Motor neuron (in vitro differentiated cells): ENCODE measurements around the gene SNRNP70. TPM values are rescaled to one million over a fixed set of nuclear protein-coding genes. Genes with fewer than 3 reads are reported as not detected.
A peak's percentile ranks its signal among the peaks of the same experiment; 100 is the strongest.
"Not testable (repeated sequence)": the region's sequence is repeated elsewhere in the genome, so short reads cannot be mapped to it uniquely, and the experiment has no call there.

ENCODE experiments used
- ATAC-seq, 8 experiments: fragments of 200-7000 bp; cut with Tn5 transposase; replicated peaks in 6 of 8; 2 replicates each; pipeline ENCODE4 v1.8.0; 2021; ENCODE audit warnings: mild to moderate bottlenecking in 8 of 8, moderate library complexity in 8 of 8
- H3K27ac ChIP-seq, 2 donors: fragments of 250-450 bp; sonication (Bioruptor Pico); 2 replicates each; pipeline ENCODE4 v1.9.0; 2021; ENCODE audit warnings: antibody characterized with exemption in 2 of 2, mild to moderate bottlenecking in 2 of 2, moderate library complexity in 1 of 2
- H3K4me1 ChIP-seq, 2 donors: fragments of 250-450 bp; sonication (Bioruptor Pico); replicated peaks in 1 of 2; 2 replicates each; pipeline ENCODE4 v1.6.1; 2021; ENCODE audit warnings: antibody characterized with exemption in 2 of 2, mild to moderate bottlenecking in 2 of 2, moderate library complexity in 1 of 2
- H3K4me3 ChIP-seq, 5 donors: fragments of 250-450 bp; sonication (Bioruptor Pico); 2 replicates each; pipeline ENCODE4 v1.9.0; 2021; ENCODE audit warnings: antibody characterized with exemption in 5 of 5, mild to moderate bottlenecking in 5 of 5, moderate library complexity in 4 of 5
- WGBS, 10 experiments: fragments of 450-650 bp; shearing (Covaris generic); methylation state at CpG; one replicate each; pipeline ENCODE4 v1.0.0; 2022; 5-methylcytosine and 5-hydroxymethylcytosine counted together
- in situ Hi-C, 9 experiments: fragments of 400-800 bp; cut with MboI; loops; one replicate each; pipeline ENCODE4 v1.15.0; 2021; ENCODE audit warnings: low sequenced_read_pairs in 9 of 9, low pct_unique_long_range_greater_than_20kb in 2 of 9; ENCODE audit not compliant: unreplicated experiment in 9 of 9
- total RNA-seq, 8 experiments: library from RNA; unstranded; fragments of 300-600 nt; gene quantifications; 2 replicates each; pipeline versions ENCODE4 v1.2.3 to v1.2.4, GENCODE V29; 2022

The SNRNP70 gene
- total RNA-seq, 8 experiments from 2014 or later = 101 to 312 (median 157) TPM

DNA sequence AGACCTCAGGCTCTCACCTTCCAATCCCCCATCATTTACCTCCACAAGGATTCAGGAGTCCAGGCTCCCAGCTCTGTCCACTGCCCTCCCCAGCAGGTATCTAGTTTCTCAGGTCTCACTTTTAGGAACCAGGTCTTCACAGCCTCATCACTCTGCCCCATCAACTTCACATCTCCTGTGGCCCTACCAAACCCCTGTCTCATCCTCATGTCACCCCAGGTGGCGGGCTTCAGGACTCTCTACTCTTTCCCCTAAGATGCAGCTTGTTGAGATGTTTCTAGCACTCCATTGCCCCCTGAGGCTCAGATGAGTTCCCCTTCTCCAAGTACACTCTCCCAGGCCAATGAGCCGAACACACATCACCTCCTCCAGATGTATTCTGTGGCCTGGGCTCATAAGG, 35.6 kb downstream of the SNRNP70 start:
- Histone ChIP-seq H3K4me1 (peaks cover 6 to 14% of the 10 kb centered on the region in 2 donors), H3K27ac (no peak overlapping the region), H3K4me3 (peak overlapping the region in 3 of 5 donors; percentile 42 to 72 (median 54))
- in situ Hi-C loops = no loop called here
- no peak for ATAC-seq
- 62 to 100% (median 92%) methylated on average over 1 to 2 of the region's 2 CpGs; no CpG with 5 or more reads in 4 of the 10 experiments for WGBS, 10 experiments

DNA sequence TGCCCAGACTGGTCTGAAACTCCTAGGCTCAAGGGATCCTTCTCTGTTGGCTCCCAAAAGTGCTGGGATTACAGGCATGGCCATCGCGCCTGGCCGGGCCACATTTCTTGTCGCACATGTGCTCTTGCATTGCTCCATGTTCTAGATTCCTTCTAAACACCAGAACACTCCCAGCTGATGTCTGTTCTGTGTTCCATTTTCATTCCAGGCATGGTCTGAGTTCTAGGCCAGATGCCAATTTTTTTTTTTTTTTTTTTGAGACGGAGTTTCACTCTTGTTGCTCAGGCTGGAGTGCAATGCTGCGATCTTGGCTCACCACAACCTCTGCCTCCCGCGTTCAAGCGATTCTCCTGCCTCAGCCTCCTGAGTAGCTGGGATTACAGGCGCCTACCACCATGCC, 36.6 kb downstream of the SNRNP70 start:
- H3K27ac ChIP-seq, in situ Hi-C loops, H3K4me3 ChIP-seq, ATAC-seq: not testable (repeated sequence)
- WGBS, 10 experiments = 0 to 95% (median 58%) methylated on average over 1 to 10 of the region's 10 CpGs; no CpG with 5 or more reads in 2 of the 10 experiments
- H3K4me1 ChIP-seq = peaks cover 6 to 14% of the 10 kb centered on the region in 2 donors

DNA sequence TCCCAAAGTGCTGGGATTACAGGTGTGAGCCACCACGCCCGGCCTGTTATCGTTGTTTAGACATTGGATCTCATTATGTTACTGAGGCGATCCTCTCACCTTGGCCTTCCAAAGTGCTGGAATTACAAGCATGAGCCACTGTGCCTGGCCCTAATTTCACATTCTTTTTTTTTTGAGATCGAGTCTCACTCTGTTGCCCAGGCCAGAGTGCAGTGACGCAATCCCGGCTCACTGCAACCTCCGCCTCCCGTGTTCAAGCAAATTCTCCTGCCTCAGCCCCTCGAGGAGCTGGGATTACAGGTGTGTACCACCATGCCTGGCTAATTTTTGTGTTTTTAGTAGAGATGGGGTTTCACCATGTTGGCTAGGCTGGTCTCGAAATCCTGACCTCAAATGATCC, 38.0 kb downstream of the SNRNP70 start:
- H3K4me1 ChIP-seq = peaks cover 7 to 11% of the 10 kb centered on the region in 2 donors
- ATAC-seq, H3K4me3 ChIP-seq, in situ Hi-C loops, H3K27ac ChIP-seq: not testable (repeated sequence)
- WGBS, 10 experiments = 40 to 100% (median 86%) methylated on average over 1 to 7 of the region's 11 CpGs; no CpG with 5 or more reads in 2 of the 10 experiments

DNA sequence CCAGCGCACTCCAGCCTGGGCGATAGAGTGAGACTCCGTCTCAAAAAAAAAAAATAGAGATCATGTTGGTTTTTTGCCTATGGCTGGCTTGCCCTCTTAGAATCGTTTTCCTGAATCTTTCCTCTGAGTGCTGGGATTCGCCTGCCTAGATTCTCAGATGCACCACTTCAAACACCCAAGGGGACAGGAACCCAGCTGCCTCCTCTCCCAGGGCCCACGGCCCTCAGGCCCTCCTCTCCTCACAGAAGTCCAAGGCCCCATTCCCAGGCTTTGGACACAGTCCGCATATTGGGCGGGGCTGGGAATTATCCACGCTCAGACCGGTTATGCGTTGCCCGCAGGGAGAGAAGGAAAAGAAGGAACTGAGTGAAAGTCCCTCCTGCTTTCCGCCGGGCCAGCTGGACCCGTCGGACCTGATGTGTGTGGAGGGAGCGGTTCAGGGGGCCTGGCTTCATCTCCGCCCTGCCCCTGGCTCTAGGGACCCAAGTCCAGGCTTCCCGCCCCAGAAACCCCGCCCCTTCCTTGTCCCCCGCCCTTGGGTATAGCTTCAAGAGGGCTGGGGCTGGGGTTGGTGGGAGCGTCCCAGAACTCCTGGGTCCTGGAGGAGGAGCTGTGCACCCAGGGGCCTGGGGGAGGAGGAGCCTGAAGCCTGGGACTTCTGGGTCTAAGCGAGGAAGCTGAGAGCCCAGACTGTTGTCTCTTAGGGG, 39.9 kb downstream of the SNRNP70 start:
- WGBS, 10 experiments = 0 to 100% (median 53%) methylated on average over 2 to 4 of the region's 23 CpGs; no CpG with 5 or more reads in 3 of the 10 experiments
- no peak overlapping the region for H3K4me3 ChIP-seq
- peaks cover 5 to 16% of the 10 kb centered on the region in 2 donors for H3K4me1 ChIP-seq
- no peak overlapping the region for H3K27ac ChIP-seq
- in situ Hi-C loops = no loop called here
- ATAC-seq = peak in 4 of 8 experiments; percentile 4 to 56 (median 8)

DNA sequence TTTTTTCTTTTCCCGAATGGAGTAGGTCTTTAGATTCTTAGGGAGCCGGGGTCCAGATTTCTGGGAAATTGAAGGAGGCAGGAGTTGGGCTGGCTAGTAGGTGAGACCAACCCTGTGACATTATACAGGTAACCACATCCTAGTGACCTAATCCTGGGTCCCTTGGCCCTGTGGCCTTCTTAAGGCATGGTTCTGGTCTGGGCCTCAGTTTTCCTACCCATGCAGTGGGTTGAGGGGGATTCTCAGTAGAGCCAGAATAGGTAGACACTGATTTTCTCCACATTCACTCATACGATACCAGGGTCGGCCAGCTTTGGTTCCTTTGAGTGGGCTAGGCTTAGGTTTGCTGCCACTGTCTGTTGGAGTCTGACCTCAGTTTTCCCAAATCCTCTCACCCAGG, 41.3 kb downstream of the SNRNP70 start:
- peaks cover 5 to 16% of the 10 kb centered on the region in 2 donors for H3K4me1 ChIP-seq
- H3K27ac ChIP-seq = no peak overlapping the region
- WGBS, 10 experiments = 0 to 100% (median 83%) methylated on average over 1 to 3 of the region's 4 CpGs; no CpG with 5 or more reads in 3 of the 10 experiments
- no peak overlapping the region for H3K4me3 ChIP-seq
- no peak for ATAC-seq
- in situ Hi-C loops = no loop called here

DNA sequence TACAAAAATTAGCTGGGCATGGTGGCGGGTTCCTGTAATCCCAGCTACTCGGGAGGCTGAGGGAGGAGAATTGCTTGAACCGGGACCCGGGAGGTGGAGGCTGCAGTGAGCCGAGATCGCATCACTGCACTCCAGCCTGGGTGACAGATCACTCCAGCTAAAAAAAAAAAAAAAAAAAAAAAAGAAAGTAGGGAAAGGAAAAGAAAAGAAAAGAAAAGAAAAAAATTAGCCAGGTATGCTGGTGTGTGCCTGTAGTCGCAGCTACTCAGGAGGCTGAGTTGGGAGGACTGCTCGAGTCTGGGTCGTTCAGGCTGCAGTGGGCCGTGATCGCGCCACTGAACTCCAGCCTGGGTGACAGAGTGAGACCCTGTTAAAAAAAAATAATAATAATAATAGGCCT, 42.0 kb downstream of the SNRNP70 start:
- H3K4me3 ChIP-seq, in situ Hi-C loops, ATAC-seq: not testable (repeated sequence)
- WGBS, 10 experiments = 73 to 100% (median 92%) methylated on average over 3 to 12 of the region's 12 CpGs; no CpG with 5 or more reads in 1 of the 10 experiments
- Histone ChIP-seq H3K27ac (peak overlapping the region; percentile 77 to 84), H3K4me1 (peaks cover 5 to 16% of the 10 kb centered on the region in 2 donors)

DNA sequence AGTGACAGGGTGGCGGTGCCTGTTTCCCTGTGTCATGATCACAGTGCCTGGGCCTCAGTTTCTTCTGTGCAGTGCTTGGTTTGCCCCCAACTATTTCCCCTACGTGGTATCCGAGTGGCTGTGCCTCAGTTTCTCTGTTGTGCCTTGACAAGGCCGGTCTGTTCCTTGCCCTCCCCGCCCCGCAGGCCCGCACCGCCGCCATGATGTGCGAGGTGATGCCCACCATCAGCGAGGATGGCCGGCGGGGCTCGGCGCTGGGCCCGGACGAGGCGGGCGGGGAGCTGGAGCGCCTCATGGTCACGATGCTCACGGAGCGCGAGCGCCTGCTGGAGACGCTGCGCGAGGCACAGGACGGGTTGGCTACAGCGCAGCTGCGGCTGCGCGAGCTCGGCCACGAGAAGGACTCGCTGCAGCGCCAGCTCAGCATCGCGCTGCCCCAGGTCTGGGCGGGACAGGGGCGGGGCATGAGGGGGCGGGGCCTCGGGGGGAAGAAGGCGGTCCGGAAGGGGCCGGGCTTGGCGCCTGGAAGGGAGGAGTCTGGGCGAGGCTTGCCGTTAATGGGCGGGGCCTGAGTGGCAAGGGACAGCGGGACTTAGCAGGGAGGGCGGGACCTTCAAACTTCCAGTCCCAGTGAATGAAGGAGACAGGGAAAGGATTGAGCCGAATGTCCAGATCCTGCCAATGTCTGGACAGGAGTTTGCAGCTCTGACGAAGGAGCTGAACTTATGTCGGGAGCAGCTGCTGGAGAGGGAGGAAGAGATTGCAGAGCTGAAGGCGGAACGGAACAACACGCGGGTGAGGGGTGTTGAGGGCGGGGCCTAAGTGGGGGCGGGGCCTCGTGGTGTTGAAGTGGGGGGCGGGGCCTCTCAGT, 42.7 kb downstream of the SNRNP70 start:
- WGBS, 10 experiments = 0 to 100% (median 68%) methylated on average over 1 to 4 of the region's 63 CpGs; no CpG with 5 or more reads in 5 of the 10 experiments
- Histone ChIP-seq H3K27ac (peak overlapping the region; percentile 77 to 84), H3K4me3 (peak overlapping the region; percentile 18 to 36 (median 28)), H3K4me1 (peaks cover 5 to 16% of the 10 kb centered on the region in 2 donors)
- ATAC-seq = peak; percentile 90 to 98 (median 94)
- in situ Hi-C loops = no loop called here

DNA sequence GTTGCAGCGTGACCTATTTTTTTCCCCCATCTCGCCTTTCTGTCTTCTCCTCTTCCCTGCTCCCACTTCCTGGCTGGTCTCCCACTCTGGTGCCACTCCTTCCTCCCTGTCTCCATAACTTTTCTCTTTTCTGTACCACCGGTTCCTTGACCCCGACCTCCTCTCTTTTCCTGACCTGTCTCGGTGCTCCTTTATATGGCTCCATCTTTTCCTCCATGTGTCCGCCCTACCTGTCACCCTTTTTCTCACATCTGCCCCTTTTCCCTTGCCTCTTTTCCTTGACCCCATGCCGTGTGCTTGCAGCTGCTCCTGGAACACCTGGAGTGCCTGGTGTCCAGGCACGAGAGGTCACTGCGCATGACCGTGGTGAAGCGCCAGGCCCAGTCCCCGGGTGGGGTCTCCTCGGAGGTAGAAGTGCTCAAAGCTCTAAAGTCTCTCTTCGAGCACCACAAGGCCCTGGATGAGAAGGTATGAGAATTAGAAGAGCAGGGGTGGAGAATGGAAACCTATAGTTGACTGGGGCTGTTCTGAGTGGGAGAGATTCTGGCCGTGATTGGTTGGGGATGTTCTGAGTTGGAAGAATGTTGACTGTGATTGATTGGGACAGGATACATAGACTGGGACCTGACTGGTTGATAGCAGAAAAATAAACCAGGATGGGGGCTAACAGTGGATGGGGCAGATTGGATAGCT, 43.4 kb downstream of the SNRNP70 start:
- peak in 4 of 8 experiments; percentile 4 to 32 (median 11) for ATAC-seq
- Histone ChIP-seq H3K27ac (peak overlapping the region; percentile 72 to 83), H3K4me3 (peak overlapping the region; percentile 11 to 36 (median 28)), H3K4me1 (peaks cover 5 to 16% of the 10 kb centered on the region in 2 donors)
- WGBS, 10 experiments = 7 to 89% (median 42%) methylated on average over 2 to 12 of the region's 15 CpGs; no CpG with 5 or more reads in 1 of the 10 experiments
- in situ Hi-C loops = no loop called here

DNA sequence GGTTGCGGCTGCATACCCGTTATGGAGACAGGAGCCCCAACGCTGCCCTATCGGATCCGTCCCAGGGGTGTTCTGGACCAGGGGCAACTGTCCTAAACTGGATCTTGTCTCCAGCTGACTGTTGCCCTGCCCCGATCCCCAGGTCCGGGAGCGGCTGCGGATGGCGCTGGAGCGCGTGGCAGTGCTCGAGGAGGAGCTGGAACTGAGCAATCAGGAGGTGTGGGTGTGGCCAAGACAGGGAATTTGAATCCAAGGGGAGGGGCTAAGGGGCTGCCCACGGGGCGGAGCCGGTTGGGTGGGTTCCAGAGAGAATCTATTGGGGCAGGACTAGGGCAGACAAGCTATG, 44.0 kb downstream of the SNRNP70 start:
- Histone ChIP-seq H3K4me1 (peaks cover 5 to 16% of the 10 kb centered on the region in 2 donors), H3K27ac (peak overlapping the region; percentile 72 to 83), H3K4me3 (peak overlapping the region; percentile 11 to 36 (median 28))
- WGBS, 10 experiments = 8% methylated on average over 5 of the region's 16 CpGs; no CpG with 5 or more reads in 9 of the 10 experiments
- ATAC-seq = peak in 4 of 8 experiments; percentile 23 to 52 (median 35)
- in situ Hi-C loops = no loop called here

DNA sequence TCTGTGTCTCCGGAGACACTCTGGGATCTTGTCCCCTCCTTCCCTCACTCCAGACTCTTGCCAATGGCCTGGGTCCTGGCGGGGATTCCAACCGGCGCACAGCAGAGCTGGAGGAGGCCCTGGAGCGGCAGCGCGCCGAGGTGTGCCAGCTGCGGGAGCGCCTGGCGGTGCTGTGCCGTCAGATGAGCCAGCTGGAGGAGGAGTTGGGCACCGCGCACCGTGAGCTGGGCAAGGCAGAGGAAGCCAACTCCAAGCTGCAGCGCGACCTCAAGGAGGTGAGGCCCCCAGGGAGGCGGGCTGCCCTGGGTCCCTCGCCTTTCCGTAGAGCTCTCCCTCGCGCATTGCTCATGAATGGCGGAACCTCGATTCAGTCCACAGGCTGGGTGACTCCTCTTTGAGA, 45.1 kb downstream of the SNRNP70 start:
- Histone ChIP-seq H3K27ac (no peak overlapping the region), H3K4me1 (peaks cover 5 to 15% of the 10 kb centered on the region in 2 donors), H3K4me3 (no peak overlapping the region)
- no peak for ATAC-seq
- in situ Hi-C loops = no loop called here
- WGBS, 10 experiments = 60 to 100% (median 89%) methylated on average over 1 to 5 of the region's 24 CpGs; no CpG with 5 or more reads in 3 of the 10 experiments

DNA sequence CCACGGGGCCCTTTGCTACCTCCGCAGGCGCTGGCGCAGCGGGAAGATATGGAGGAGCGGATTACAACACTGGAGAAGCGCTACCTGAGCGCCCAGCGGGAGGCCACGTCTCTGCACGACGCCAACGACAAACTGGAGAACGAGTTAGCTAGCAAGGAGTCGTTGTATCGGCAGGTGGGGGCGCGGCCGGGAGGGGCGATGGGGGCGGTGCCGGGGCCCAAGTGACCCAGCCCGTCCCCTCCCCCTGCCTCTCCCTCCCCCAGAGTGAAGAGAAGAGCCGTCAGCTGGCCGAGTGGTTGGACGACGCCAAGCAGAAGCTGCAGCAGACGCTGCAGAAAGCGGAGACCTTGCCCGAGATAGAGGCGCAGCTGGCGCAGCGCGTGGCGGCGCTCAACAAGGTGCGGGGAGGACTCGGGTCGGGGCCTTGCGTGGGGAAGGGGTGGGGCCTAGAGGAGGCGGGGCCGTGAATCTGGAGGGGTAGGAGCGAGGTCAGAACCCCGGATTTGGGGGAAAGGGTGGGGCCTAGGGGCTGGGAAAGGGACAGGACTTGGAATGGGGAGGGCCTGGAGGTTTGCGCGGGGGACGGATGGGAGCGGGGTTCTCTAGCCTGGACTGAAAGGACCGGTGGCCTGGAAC, 47.8 kb downstream of the SNRNP70 start:
- in situ Hi-C loops = no loop called here
- WGBS, 10 experiments = no CpG with 5 or more reads among the region's 49 CpGs
- H3K4me1 ChIP-seq = peaks cover 0 to 7% of the 10 kb centered on the region in 2 donors
- no peak overlapping the region for H3K4me3 ChIP-seq
- H3K27ac ChIP-seq = no peak overlapping the region
- peak in 2 of 8 experiments; percentile 4 for ATAC-seq
